ENCODE data around the gene IFT43.

DNA sequence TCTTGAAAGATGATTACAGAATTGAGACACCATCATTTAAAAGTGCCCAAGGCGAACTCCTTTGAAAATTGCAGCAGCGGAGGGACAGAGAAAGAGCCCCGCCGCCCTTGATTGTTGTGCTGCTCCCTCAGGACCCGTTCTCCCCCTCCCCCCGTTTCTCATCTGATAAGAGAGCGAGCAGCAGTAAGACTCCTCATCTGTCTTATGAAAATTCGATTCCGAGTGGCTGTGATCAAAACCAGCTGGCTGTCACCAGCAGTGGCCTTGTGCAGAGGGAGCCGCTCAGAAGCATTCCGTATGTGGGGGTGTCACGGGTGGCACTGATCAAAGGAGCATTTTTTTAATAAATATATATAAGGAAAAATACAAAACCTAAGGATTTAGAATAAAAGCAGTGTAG, 88.2 kb downstream of the IFT43 start:
- TF ChIP-seq, protein P1, sequence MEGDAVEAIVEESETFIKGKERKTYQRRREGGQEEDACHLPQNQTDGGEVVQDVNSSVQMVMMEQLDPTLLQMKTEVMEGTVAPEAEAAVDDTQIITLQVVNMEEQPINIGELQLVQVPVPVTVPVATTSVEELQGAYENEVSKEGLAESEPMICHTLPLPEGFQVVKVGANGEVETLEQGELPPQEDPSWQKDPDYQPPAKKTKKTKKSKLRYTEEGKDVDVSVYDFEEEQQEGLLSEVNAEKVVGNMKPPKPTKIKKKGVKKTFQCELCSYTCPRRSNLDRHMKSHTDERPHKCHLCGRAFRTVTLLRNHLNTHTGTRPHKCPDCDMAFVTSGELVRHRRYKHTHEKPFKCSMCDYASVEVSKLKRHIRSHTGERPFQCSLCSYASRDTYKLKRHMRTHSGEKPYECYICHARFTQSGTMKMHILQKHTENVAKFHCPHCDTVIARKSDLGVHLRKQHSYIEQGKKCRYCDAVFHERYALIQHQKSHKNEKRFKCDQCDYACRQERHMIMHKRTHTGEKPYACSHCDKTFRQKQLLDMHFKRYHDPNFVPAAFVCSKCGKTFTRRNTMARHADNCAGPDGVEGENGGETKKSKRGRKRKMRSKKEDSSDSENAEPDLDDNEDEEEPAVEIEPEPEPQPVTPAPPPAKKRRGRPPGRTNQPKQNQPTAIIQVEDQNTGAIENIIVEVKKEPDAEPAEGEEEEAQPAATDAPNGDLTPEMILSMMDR (IDR thresholded peaks at IDR 0.05) = no peak
- TF ChIP-seq TCF7 (CRISPR knock-in tag; IDR thresholded peaks at IDR 0.05; ENCODE audit: low read depth) = no peak
- TF ChIP-seq, protein P2, sequence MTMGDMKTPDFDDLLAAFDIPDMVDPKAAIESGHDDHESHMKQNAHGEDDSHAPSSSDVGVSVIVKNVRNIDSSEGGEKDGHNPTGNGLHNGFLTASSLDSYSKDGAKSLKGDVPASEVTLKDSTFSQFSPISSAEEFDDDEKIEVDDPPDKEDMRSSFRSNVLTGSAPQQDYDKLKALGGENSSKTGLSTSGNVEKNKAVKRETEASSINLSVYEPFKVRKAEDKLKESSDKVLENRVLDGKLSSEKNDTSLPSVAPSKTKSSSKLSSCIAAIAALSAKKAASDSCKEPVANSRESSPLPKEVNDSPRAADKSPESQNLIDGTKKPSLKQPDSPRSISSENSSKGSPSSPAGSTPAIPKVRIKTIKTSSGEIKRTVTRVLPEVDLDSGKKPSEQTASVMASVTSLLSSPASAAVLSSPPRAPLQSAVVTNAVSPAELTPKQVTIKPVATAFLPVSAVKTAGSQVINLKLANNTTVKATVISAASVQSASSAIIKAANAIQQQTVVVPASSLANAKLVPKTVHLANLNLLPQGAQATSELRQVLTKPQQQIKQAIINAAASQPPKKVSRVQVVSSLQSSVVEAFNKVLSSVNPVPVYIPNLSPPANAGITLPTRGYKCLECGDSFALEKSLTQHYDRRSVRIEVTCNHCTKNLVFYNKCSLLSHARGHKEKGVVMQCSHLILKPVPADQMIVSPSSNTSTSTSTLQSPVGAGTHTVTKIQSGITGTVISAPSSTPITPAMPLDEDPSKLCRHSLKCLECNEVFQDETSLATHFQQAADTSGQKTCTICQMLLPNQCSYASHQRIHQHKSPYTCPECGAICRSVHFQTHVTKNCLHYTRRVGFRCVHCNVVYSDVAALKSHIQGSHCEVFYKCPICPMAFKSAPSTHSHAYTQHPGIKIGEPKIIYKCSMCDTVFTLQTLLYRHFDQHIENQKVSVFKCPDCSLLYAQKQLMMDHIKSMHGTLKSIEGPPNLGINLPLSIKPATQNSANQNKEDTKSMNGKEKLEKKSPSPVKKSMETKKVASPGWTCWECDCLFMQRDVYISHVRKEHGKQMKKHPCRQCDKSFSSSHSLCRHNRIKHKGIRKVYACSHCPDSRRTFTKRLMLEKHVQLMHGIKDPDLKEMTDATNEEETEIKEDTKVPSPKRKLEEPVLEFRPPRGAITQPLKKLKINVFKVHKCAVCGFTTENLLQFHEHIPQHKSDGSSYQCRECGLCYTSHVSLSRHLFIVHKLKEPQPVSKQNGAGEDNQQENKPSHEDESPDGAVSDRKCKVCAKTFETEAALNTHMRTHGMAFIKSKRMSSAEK (CRISPR knock-in tag; IDR thresholded peaks at IDR 0.05; ENCODE audit: borderline replicate concordance) = no peak
- TF ChIP-seq, protein P3, sequence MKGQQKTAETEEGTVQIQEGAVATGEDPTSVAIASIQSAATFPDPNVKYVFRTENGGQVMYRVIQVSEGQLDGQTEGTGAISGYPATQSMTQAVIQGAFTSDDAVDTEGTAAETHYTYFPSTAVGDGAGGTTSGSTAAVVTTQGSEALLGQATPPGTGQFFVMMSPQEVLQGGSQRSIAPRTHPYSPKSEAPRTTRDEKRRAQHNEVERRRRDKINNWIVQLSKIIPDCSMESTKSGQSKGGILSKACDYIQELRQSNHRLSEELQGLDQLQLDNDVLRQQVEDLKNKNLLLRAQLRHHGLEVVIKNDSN (CRISPR knock-in tag; IDR thresholded peaks at IDR 0.05) = no peak
- no peak for TF ChIP-seq CREB1 (CRISPR knock-in tag; IDR thresholded peaks at IDR 0.05)
- TF ChIP-seq, protein P4, sequence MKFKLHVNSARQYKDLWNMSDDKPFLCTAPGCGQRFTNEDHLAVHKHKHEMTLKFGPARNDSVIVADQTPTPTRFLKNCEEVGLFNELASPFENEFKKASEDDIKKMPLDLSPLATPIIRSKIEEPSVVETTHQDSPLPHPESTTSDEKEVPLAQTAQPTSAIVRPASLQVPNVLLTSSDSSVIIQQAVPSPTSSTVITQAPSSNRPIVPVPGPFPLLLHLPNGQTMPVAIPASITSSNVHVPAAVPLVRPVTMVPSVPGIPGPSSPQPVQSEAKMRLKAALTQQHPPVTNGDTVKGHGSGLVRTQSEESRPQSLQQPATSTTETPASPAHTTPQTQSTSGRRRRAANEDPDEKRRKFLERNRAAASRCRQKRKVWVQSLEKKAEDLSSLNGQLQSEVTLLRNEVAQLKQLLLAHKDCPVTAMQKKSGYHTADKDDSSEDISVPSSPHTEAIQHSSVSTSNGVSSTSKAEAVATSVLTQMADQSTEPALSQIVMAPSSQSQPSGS (CRISPR knock-in tag; IDR thresholded peaks at IDR 0.05; ENCODE audit: borderline replicate concordance, low read depth) = no peak
- TF ChIP-seq, protein P5, sequence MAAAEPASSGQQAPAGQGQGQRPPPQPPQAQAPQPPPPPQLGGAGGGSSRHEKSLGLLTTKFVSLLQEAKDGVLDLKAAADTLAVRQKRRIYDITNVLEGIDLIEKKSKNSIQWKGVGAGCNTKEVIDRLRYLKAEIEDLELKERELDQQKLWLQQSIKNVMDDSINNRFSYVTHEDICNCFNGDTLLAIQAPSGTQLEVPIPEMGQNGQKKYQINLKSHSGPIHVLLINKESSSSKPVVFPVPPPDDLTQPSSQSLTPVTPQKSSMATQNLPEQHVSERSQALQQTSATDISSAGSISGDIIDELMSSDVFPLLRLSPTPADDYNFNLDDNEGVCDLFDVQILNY (CRISPR knock-in tag; IDR thresholded peaks at IDR 0.05) = no peak
- no peak for TF ChIP-seq ESRRA (CRISPR knock-in tag; IDR thresholded peaks at IDR 0.05; ENCODE audit: borderline replicate concordance)
- TF ChIP-seq GABPB1 (CRISPR knock-in tag; IDR thresholded peaks at IDR 0.05) = no peak
- TF ChIP-seq, protein P6, sequence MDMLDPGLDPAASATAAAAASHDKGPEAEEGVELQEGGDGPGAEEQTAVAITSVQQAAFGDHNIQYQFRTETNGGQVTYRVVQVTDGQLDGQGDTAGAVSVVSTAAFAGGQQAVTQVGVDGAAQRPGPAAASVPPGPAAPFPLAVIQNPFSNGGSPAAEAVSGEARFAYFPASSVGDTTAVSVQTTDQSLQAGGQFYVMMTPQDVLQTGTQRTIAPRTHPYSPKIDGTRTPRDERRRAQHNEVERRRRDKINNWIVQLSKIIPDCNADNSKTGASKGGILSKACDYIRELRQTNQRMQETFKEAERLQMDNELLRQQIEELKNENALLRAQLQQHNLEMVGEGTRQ (CRISPR knock-in tag; IDR thresholded peaks at IDR 0.05) = no peak
